ENCODE data around the gene RHOBTB1. TPM values are rescaled to one million over a fixed set of nuclear protein-coding genes. Genes with fewer than 3 reads are reported as not detected.

Gene RHOBTB1
- total RNA-seq, 2 experiments from 2014 or later: not detected

- Mint-ChIP-seq H3K9me3 (no peaks in the 10 kb centered on the region), H3K27me3 (peaks cover 42% of the 10 kb centered on the region), H3K4me1 (ENCODE audit: low read depth) (no peaks in the 10 kb centered on the region), H3K27ac (no peak overlapping the region), H3K36me3 (ENCODE audit: low read depth) (no peaks in the 10 kb centered on the region), H3K4me3 (no peak overlapping the region)
- intact Hi-C loops (cut with DNase I, micrococcal nuclease): no loop called here
- H3K36me3 ChIP-seq (ENCODE audit: insufficient read depth, low read length): no peaks in the 10 kb centered on the region
- no peaks in the 10 kb centered on the region for H3K27me3 ChIP-seq (ENCODE audit: control insufficient read depth in 1 of 2, insufficient read depth in 2 of 2, low read length in 2 of 2)
- H3K27ac ChIP-seq (ENCODE audit: low read depth in 1 of 2, low read length in 2 of 2): no peak overlapping the region
- no peaks in the 10 kb centered on the region for H3K9me3 ChIP-seq (ENCODE audit: control insufficient read depth in 1 of 2, insufficient read depth in 1 of 2, low read length in 2 of 2)
- ChIA-PET POLR2A (no interaction called here), CTCF (no interaction called here)
- no peaks in the 10 kb centered on the region for H3K4me1 ChIP-seq (ENCODE audit: insufficient read depth, low read length)
- ATAC-seq (ENCODE audit: poor library complexity) (no peak), DNase-seq (no peak)
- no peak overlapping the region for H3K4me3 ChIP-seq (ENCODE audit: low read length)
- no peak for TF ChIP-seq CTCF (IDR thresholded peaks at IDR 0.05)
Observed at GRCh38 chr10:60955316-60955715, 11.3 kb upstream of the RHOBTB1 start.

GRCh38 chr10:60954035-60954434, 10.1 kb upstream of the RHOBTB1 start:
- H3K27ac Mint-ChIP-seq: no peak overlapping the region
- H3K27me3 Mint-ChIP-seq: peaks cover 45% of the 10 kb centered on the region
- intact Hi-C loops (cut with DNase I, micrococcal nuclease): no loop called here
- no peak for TF ChIP-seq CTCF (IDR thresholded peaks at IDR 0.05)
- no peaks in the 10 kb centered on the region for H3K4me1 ChIP-seq (ENCODE audit: insufficient read depth, low read length)
- no peak overlapping the region for H3K27ac ChIP-seq (ENCODE audit: low read depth in 1 of 2, low read length in 2 of 2)
- no peak overlapping the region for H3K4me3 Mint-ChIP-seq
- H3K36me3 Mint-ChIP-seq (ENCODE audit: low read depth): no peaks in the 10 kb centered on the region
- H3K36me3 ChIP-seq (ENCODE audit: insufficient read depth, low read length): no peaks in the 10 kb centered on the region
- H3K27me3 ChIP-seq (ENCODE audit: control insufficient read depth in 1 of 2, insufficient read depth in 2 of 2, low read length in 2 of 2): no peaks in the 10 kb centered on the region
- ATAC-seq (ENCODE audit: poor library complexity) (no peak), DNase-seq (no peak)
- H3K4me1 Mint-ChIP-seq (ENCODE audit: low read depth): no peaks in the 10 kb centered on the region
- H3K9me3 ChIP-seq (ENCODE audit: control insufficient read depth in 1 of 2, insufficient read depth in 1 of 2, low read length in 2 of 2): no peaks in the 10 kb centered on the region
- CTCF ChIA-PET: no interaction called here
- POLR2A ChIA-PET: no interaction called here
- H3K9me3 Mint-ChIP-seq: no peaks in the 10 kb centered on the region
- no peak overlapping the region for H3K4me3 ChIP-seq (ENCODE audit: low read length)

GRCh38 chr10:60953420-60953819, 9.4 kb upstream of the RHOBTB1 start:
- Histone ChIP-seq H3K4me3 (ENCODE audit: low read length) (no peak overlapping the region), H3K9me3 (ENCODE audit: control insufficient read depth in 1 of 2, insufficient read depth in 1 of 2, low read length in 2 of 2) (no peaks in the 10 kb centered on the region), H3K4me1 (ENCODE audit: insufficient read depth, low read length) (no peaks in the 10 kb centered on the region), H3K27me3 (ENCODE audit: control insufficient read depth in 1 of 2, insufficient read depth in 2 of 2, low read length in 2 of 2) (no peaks in the 10 kb centered on the region), H3K27ac (ENCODE audit: low read depth in 1 of 2, low read length in 2 of 2) (no peak overlapping the region), H3K36me3 (ENCODE audit: insufficient read depth, low read length) (no peaks in the 10 kb centered on the region)
- intact Hi-C loops (cut with DNase I, micrococcal nuclease): no loop called here
- ChIA-PET CTCF (no interaction called here), POLR2A (no interaction called here)
- no peak for DNase-seq
- Mint-ChIP-seq H3K9me3 (no peaks in the 10 kb centered on the region), H3K27ac (no peak overlapping the region), H3K4me1 (ENCODE audit: low read depth) (no peaks in the 10 kb centered on the region), H3K27me3 (peaks cover 51% of the 10 kb centered on the region), H3K36me3 (ENCODE audit: low read depth) (no peaks in the 10 kb centered on the region), H3K4me3 (no peak overlapping the region)
- no peak for ATAC-seq (ENCODE audit: poor library complexity)
- TF ChIP-seq CTCF (IDR thresholded peaks at IDR 0.05): no peak

Data from CD4-positive, alpha-beta T cell (primary cell).